Measurements from ENCODE around the gene HID1. TPM values are rescaled to one million over a fixed set of nuclear protein-coding genes. Genes with fewer than 3 reads are reported as not detected.
"Not testable (repeated sequence)": the region's sequence is repeated elsewhere in the genome, so short reads cannot be mapped to it uniquely, and the experiment has no call there.

HID1 gene
- total RNA-seq, 1 donor from 2014 or later: 0.31 TPM

DNA sequence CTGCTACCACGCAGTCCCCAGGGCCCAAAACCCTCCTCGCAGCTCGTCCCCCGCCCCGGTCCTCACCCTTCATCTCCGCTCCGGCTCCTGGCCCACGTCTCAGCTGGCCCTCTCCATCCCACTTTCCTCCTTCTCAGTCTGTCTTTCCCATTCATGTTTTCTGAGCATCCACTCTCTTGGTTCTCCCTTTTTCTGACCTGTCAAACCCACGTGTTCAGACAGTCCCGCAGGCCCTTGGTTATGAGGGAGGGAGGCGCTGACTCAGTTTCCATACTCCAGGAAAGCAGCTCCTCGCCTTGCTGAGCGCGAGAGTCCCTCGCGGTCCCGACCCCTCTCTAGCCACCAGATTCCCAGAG, 392 bp upstream of the HID1 start:
- peaks cover 6% of the 10 kb centered on the region for H3K4me1 Mint-ChIP-seq (ENCODE audit: low read depth)
- peak overlapping the region; percentile 80 for H3K4me3 Mint-ChIP-seq
- DNase-seq (ENCODE audit: low spot score): no peak
- peaks cover 53% of the 10 kb centered on the region for H3K27me3 Mint-ChIP-seq (ENCODE audit: insufficient read depth)
- no peaks in the 10 kb centered on the region for H3K36me3 Mint-ChIP-seq (ENCODE audit: low read depth)
- H3K27ac Mint-ChIP-seq: peak overlapping the region; percentile 31
- no peaks in the 10 kb centered on the region for H3K9me3 Mint-ChIP-seq
- intact Hi-C loops (cut with micrococcal nuclease): loop anchor here (1.0 to 2.0 kb wide), 3 partner anchors 9 to 52 kb away; partner anchors contain the start of gene CDR2L

DNA sequence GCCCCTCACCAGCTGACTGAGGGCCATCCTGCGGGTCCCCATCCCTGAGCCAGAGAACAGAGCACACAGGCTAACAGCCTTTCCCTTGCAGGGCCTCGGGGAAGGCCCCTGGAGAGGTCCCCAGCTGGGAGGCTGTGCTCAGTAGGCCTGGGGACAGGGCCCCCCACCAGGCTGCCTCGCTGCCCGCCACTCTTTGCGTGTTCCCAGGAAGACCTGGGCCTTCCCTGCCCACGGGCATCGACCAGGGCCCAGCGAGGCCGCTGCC, 785 bp downstream of the HID1 start:
- Mint-ChIP-seq H3K4me3 (no peak overlapping the region), H3K36me3 (ENCODE audit: low read depth) (no peaks in the 10 kb centered on the region), H3K9me3 (no peaks in the 10 kb centered on the region), H3K4me1 (ENCODE audit: low read depth) (peaks cover 6% of the 10 kb centered on the region), H3K27ac (no peak overlapping the region), H3K27me3 (ENCODE audit: insufficient read depth) (peaks cover 52% of the 10 kb centered on the region)
- intact Hi-C loops (cut with micrococcal nuclease): loop anchor here (1.0 to 2.0 kb wide), 3 partner anchors 11 to 53 kb away; partner anchors contain the start of gene CDR2L
- no peak for DNase-seq (ENCODE audit: low spot score)

- H3K9me3 Mint-ChIP-seq: no peaks in the 10 kb centered on the region
- H3K27ac Mint-ChIP-seq: no peak overlapping the region
- H3K4me3 Mint-ChIP-seq: peak overlapping the region; percentile 54
- DNase-seq (ENCODE audit: low spot score): no peak
- intact Hi-C loops (cut with micrococcal nuclease): no loop called here
- H3K36me3 Mint-ChIP-seq (ENCODE audit: low read depth): no peaks in the 10 kb centered on the region
- H3K4me1 Mint-ChIP-seq (ENCODE audit: low read depth): peaks cover 6% of the 10 kb centered on the region
- H3K27me3 Mint-ChIP-seq (ENCODE audit: insufficient read depth): peaks cover 52% of the 10 kb centered on the region
These were observed 1.3 kb downstream of the HID1 start for GRCh38 chr17:74971069-74971841.

GRCh38 chr17:74970395-74970794, 2.2 kb downstream of the HID1 start:
- no peaks in the 10 kb centered on the region for H3K36me3 Mint-ChIP-seq (ENCODE audit: low read depth)
- peaks cover 47% of the 10 kb centered on the region for H3K27me3 Mint-ChIP-seq (ENCODE audit: insufficient read depth)
- no peak overlapping the region for H3K27ac Mint-ChIP-seq
- intact Hi-C loops (cut with micrococcal nuclease): no loop called here
- no peak overlapping the region for H3K4me3 Mint-ChIP-seq
- H3K9me3 Mint-ChIP-seq: no peaks in the 10 kb centered on the region
- no peak for DNase-seq (ENCODE audit: low spot score)
- peaks cover 6% of the 10 kb centered on the region for H3K4me1 Mint-ChIP-seq (ENCODE audit: low read depth)

DNA sequence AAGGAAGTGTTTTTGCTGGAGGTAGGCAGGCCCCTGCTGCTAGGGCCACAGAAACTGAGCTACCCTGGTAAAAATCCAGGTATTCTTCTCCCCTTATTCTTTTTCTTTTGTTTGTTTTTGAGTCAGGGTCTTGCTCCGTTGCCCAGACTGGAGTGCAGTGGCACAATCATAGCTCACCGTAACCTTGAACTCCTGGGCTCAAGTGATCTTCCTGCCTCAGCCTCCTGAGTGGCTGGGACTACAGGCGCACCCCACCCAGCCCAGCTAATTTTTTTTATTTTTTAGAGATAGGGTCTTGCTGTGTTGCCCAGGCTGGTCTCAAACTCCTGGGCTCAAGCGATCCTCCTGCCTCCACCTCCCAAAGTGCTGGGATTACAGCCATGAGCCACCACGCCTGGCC, 3.1 kb downstream of the HID1 start:
- DNase-seq (ENCODE audit: low spot score); H3K4me1 Mint-ChIP-seq (ENCODE audit: low read depth); intact Hi-C loops (cut with micrococcal nuclease); H3K36me3 Mint-ChIP-seq (ENCODE audit: low read depth); H3K9me3 Mint-ChIP-seq; H3K27ac Mint-ChIP-seq; H3K4me3 Mint-ChIP-seq: not testable (repeated sequence)
- H3K27me3 Mint-ChIP-seq (ENCODE audit: insufficient read depth): peaks cover 39% of the 10 kb centered on the region

DNA sequence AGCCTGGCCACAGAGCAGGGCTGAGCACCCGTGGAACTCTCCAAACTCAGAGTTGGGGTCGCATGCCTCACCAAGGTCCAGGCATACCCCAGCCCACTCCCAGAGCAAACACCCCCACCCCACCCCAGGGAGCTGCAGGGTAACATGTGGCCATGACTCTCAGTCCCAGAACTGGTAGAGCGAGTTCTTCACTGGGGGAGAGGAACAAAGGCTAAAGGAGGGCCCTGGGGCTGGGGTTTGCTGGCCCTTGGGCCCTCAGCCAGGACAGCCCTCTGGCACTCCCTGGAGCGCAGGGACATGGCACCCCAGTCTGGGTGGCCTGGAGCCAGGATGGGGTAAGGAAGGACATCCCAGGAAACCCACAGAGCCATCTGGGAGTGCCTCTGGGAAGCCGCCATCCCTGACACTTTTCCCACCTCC, 4.2 kb downstream of the HID1 start:
- Mint-ChIP-seq H3K27me3 (ENCODE audit: insufficient read depth) (peaks cover 28% of the 10 kb centered on the region), H3K4me1 (ENCODE audit: low read depth) (peaks cover 6% of the 10 kb centered on the region), H3K27ac (no peak overlapping the region), H3K36me3 (ENCODE audit: low read depth) (no peaks in the 10 kb centered on the region), H3K4me3 (no peak overlapping the region), H3K9me3 (no peaks in the 10 kb centered on the region)
- intact Hi-C loops (cut with micrococcal nuclease): no loop called here
- no peak for DNase-seq (ENCODE audit: low spot score)

GRCh38 chr17:74964988-74965622, 7.5 kb downstream of the HID1 start:
- no peaks in the 10 kb centered on the region for H3K4me1 Mint-ChIP-seq (ENCODE audit: low read depth)
- no peak overlapping the region for H3K4me3 Mint-ChIP-seq
- H3K27ac Mint-ChIP-seq: no peak overlapping the region
- no peaks in the 10 kb centered on the region for H3K9me3 Mint-ChIP-seq
- peaks cover 2% of the 10 kb centered on the region for H3K27me3 Mint-ChIP-seq (ENCODE audit: insufficient read depth)
- intact Hi-C loops (cut with micrococcal nuclease): loop anchor here (5.0 kb wide), 1 partner anchor 142 kb away; the partner anchor contains the start of gene ARMC7
- DNase-seq (ENCODE audit: low spot score): no peak
- no peaks in the 10 kb centered on the region for H3K36me3 Mint-ChIP-seq (ENCODE audit: low read depth)

DNA sequence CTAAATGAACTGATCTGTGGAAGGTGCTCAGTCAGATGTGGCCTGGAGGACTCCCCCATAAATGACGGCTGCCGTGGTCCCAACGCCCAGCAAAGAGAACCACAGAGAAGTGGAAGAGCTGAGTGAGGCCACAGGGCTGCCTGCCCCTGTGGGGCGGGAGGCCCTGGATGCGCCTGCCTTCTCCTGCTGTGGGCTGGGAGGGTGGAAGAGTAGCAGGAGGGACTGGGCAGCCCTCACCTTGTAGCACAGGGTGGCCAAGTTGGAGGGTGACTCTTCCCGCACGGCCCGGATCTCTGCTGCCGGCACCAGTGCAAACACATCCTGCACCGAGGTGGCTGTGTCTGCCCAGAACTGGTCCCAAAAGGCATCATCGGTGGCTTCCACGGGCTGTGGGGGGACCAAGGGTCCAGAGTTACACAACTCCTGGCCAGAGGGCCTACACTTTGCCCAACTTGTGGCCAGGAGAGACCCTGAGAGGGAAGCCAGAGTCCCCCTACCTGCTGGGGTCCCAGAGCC, 8.3 kb downstream of the HID1 start:
- H3K9me3 Mint-ChIP-seq: no peaks in the 10 kb centered on the region
- no peak overlapping the region for H3K4me3 Mint-ChIP-seq
- H3K27me3 Mint-ChIP-seq (ENCODE audit: insufficient read depth): no peaks in the 10 kb centered on the region
- H3K36me3 Mint-ChIP-seq (ENCODE audit: low read depth): no peaks in the 10 kb centered on the region
- no peaks in the 10 kb centered on the region for H3K4me1 Mint-ChIP-seq (ENCODE audit: low read depth)
- DNase-seq (ENCODE audit: low spot score): no peak
- no peak overlapping the region for H3K27ac Mint-ChIP-seq
- intact Hi-C loops (cut with micrococcal nuclease): loop anchor here (5.0 kb wide), 1 partner anchor 143 kb away; the partner anchor contains the start of gene ARMC7

DNA sequence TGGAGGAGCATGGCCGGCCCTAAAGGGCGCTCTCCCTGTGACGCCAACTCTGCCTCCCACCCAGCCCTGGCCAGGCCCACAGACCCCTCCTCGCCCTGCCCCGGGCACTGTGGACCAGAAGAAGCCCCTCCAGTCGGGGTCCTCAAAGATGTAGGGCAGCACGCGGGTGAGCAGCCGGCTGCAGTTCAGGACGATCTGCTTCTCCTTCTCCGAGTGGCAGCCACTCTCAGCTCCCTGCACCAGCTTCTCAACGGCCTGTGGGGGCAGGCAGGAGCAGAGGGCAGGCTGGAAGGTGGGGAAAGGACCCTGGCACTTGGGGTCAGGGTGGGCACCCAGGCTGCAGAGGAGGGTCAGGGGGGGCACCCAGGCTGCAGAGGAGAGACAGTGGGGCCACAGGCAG, 8.9 kb downstream of the HID1 start:
- no peak overlapping the region for H3K27ac Mint-ChIP-seq
- intact Hi-C loops (cut with micrococcal nuclease): loop anchor here (5.0 kb wide), 1 partner anchor 144 kb away; the partner anchor contains the start of gene ARMC7
- H3K36me3 Mint-ChIP-seq (ENCODE audit: low read depth): no peaks in the 10 kb centered on the region
- H3K4me1 Mint-ChIP-seq (ENCODE audit: low read depth): no peaks in the 10 kb centered on the region
- no peaks in the 10 kb centered on the region for H3K9me3 Mint-ChIP-seq
- no peak overlapping the region for H3K4me3 Mint-ChIP-seq
- H3K27me3 Mint-ChIP-seq (ENCODE audit: insufficient read depth): no peaks in the 10 kb centered on the region
- no peak for DNase-seq (ENCODE audit: low spot score)

DNA sequence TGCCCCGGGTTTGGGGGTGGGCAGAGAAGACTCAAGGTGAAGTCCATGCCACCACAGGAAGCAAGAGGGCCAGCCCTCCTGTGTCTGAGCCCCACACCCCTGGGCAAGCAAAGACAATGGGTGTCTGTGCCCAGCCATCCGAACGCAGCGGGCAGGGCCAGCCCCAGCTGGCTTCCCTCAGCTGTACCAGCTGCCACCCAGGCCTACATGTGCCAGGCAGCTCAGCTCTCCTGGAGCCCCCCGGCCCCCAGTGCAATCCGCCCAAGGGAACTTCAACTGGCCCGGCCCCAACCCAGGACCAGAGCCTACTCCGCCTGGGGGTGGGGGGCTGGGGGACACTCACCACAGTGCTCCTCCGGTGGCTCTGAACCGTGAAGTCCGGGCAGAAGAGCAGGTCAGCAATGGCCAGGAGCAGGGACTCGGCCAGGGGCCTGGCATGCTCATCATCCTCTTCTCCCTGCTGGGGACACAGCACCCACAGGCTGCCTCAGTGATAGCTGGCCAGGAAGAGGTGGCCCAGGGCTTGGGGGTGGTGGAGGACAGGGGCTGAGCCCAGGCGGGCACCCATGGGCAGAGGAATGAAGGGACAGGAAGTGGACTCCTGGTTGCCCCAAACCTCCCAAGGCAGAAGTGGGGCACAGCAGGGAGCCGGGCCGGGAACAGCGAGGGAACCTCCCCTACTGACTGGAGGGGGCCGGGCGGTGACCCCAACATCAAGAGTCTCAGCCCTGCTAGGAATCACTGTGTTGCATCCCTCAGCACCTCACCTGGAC, 9.8 kb downstream of the HID1 start:
- intact Hi-C loops (cut with micrococcal nuclease): loop anchor here (5.0 kb wide), 1 partner anchor 144 kb away; the partner anchor contains the start of gene ARMC7
- Mint-ChIP-seq H3K4me3 (no peak overlapping the region), H3K4me1 (ENCODE audit: low read depth) (no peaks in the 10 kb centered on the region), H3K27me3 (ENCODE audit: insufficient read depth) (peaks cover 4% of the 10 kb centered on the region), H3K36me3 (ENCODE audit: low read depth) (no peaks in the 10 kb centered on the region), H3K27ac (no peak overlapping the region), H3K9me3 (no peaks in the 10 kb centered on the region)
- DNase-seq (ENCODE audit: low spot score): no peak

DNA sequence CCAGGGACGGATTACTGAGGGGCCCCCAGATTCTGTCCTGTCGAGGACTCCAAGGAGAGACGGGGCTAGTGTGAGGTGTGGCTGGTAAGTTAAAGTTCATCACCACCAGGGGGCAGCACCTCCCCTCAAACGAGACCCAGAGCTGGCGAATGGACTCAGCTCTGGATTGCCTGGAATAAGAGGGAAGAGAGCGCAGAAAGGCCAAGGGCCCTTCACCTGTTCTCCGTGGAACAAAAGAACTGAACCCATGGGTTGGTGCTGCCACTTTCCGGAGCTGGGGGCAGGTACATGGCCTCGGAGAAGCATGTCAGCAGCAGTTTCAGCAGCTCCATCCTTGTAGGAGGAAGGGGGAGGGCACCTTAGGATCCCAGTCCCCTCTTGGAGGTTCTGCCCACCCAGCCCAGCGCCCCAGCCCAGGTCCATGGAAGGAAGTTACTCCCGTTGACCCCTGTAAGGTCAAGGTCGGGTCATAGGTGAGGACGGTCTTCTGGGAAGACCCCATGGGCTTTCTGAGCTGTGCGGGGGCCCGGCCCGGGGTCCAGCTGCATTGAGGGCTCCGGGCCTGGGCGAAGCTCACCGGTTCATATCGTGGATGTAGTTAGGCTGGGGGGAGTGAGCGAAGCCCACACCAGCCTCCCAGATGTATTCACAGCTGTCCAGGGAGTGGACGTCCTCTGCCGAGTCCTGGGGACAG, 10.8 kb downstream of the HID1 start:
- peak; percentile 70 for DNase-seq (ENCODE audit: low spot score)
- H3K4me3 Mint-ChIP-seq: no peak overlapping the region
- no peaks in the 10 kb centered on the region for H3K36me3 Mint-ChIP-seq (ENCODE audit: low read depth)
- H3K27me3 Mint-ChIP-seq (ENCODE audit: insufficient read depth): peaks cover 7% of the 10 kb centered on the region
- H3K9me3 Mint-ChIP-seq: no peaks in the 10 kb centered on the region
- no peaks in the 10 kb centered on the region for H3K4me1 Mint-ChIP-seq (ENCODE audit: low read depth)
- intact Hi-C loops (cut with micrococcal nuclease): loop anchor here (1.0 to 5.0 kb wide), 9 partner anchors 50 to 450 kb away; partner anchors contain the start of genes ARMC7, MRPL58 and NT5C
- no peak overlapping the region for H3K27ac Mint-ChIP-seq

DNA sequence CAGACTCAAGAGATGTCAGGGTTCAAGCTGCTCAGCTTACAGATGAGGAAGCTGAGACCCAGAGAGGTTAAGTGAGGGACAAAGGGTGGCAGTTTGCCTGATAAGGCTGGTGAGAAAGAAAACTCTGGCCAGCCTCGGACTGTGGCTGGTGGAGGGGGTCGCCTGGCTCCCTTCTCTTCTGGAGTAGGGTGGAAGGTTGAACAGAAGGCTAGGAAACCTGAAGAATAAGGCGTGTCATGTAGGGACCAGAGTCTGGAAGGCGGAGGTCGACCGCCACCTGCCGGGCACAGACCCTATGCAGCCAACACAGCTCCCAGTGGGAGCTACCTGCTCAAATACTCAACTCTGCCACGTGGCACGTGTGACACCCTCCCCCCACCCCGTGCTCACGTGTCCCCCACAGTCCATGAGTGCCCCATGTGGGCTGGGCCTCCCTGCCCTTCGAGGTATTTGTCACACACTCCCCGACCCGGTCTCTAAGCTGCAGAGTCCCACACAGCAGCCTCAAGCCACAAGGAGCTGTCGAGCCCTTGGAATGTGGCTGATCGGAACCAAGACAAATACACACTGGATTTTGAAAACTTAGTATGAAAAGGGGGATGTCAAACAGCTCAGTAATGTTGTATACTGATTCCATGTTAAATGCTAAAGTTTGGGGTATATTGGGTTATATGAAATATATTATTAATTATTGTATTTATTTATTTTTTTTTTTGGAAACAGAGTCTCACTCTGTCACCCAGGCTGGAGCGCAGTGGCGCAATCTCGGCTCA, 11.8 kb downstream of the HID1 start:
- no peaks in the 10 kb centered on the region for H3K9me3 Mint-ChIP-seq
- no peak overlapping the region for H3K4me3 Mint-ChIP-seq
- H3K4me1 Mint-ChIP-seq (ENCODE audit: low read depth): no peaks in the 10 kb centered on the region
- H3K36me3 Mint-ChIP-seq (ENCODE audit: low read depth): no peaks in the 10 kb centered on the region
- H3K27me3 Mint-ChIP-seq (ENCODE audit: insufficient read depth): peaks cover 8% of the 10 kb centered on the region
- intact Hi-C loops (cut with micrococcal nuclease): loop anchor here (1.0 to 5.0 kb wide), 9 partner anchors 52 to 452 kb away; partner anchors contain the start of genes ARMC7, MRPL58 and NT5C
- no peak overlapping the region for H3K27ac Mint-ChIP-seq
- DNase-seq (ENCODE audit: low spot score): no peak
